Nephron progenitor cell (in vitro differentiated cells): ENCODE data around the gene TMEM106A.
A peak's percentile ranks its signal among the peaks of the same experiment; 100 is the strongest.
"Not testable (repeated sequence)": the region's sequence is repeated elsewhere in the genome, so short reads cannot be mapped to it uniquely, and the experiment has no call there.

ENCODE experiments used
- DNase-seq: peaks from one replicate; pipeline ENCODE4 v3.0.0; 2021
- H3K27ac Mint-ChIP-seq: 2 replicates; pipeline ENCODE4 v1.8.0; 2021; ENCODE audit warnings: mild to moderate bottlenecking, moderate library complexity, mixed read lengths
- H3K27me3 Mint-ChIP-seq: 2 replicates; pipeline ENCODE4 v1.8.0; 2021; ENCODE audit warnings: mild to moderate bottlenecking, low read depth, mixed read lengths; ENCODE audit not compliant: poor library complexity
- H3K36me3 Mint-ChIP-seq: 2 replicates; pipeline ENCODE4 v1.8.0; 2021; ENCODE audit warnings: low read depth, mixed read lengths
- H3K4me1 Mint-ChIP-seq: 2 replicates; pipeline ENCODE4 v1.8.0; 2021; ENCODE audit warnings: mixed read lengths
- H3K4me3 Mint-ChIP-seq: 2 replicates; pipeline ENCODE4 v1.8.0; 2021; ENCODE audit warnings: mild to moderate bottlenecking, moderate library complexity, mixed read lengths
- H3K9me3 Mint-ChIP-seq: 2 replicates; pipeline ENCODE4 v1.8.0; 2021; ENCODE audit warnings: mild to moderate bottlenecking, moderate library complexity, mixed read lengths
- TF ChIP-seq, protein P1 (sequence below): fragments of 200-600 bp; sonication (generic); IDR thresholded peaks from 2 replicates; pipeline ENCODE4 v1.5.0; 2021; ENCODE audit warnings: antibody characterized with exemption

TMEM106A gene

DNA sequence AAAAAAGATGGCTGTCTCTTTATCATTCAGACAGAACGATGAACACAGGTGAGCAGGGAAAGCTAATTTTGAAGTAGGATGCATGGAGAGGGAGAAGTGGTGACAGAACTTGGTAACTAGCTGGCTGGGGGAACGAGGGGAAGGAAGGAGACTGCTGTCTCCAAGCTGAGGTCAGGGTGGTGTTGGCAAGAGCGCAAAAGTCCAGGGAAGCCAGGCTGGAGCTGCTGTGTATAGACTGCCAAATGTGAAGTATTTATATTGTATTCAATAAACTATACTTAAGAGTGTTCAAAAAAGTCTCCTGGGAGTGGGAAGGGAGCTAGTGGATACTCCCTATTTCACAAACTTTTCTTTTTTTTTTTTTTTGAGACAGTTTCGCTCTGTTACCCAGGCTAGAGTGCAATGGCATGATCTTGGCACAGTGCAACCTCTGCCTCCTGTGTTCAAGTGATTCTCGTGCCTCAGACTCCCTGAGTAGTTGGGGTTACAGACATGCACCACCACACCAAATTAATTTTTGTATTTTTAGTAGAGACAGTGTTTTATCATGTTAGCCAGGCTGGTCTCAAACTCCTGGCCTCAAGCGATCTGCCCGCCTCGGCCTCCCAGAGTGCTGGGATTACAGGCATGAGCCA is 8.2 kb downstream of the TMEM106A start:
- H3K36me3 Mint-ChIP-seq = peaks cover 12% of the 10 kb centered on the region
- no peak overlapping the region for H3K4me3 Mint-ChIP-seq
- peaks cover 14% of the 10 kb centered on the region for H3K4me1 Mint-ChIP-seq
- DNase-seq = no peak
- peaks cover 8% of the 10 kb centered on the region for H3K27me3 Mint-ChIP-seq
- H3K27ac Mint-ChIP-seq = no peak overlapping the region
- TF ChIP-seq, protein P1, sequence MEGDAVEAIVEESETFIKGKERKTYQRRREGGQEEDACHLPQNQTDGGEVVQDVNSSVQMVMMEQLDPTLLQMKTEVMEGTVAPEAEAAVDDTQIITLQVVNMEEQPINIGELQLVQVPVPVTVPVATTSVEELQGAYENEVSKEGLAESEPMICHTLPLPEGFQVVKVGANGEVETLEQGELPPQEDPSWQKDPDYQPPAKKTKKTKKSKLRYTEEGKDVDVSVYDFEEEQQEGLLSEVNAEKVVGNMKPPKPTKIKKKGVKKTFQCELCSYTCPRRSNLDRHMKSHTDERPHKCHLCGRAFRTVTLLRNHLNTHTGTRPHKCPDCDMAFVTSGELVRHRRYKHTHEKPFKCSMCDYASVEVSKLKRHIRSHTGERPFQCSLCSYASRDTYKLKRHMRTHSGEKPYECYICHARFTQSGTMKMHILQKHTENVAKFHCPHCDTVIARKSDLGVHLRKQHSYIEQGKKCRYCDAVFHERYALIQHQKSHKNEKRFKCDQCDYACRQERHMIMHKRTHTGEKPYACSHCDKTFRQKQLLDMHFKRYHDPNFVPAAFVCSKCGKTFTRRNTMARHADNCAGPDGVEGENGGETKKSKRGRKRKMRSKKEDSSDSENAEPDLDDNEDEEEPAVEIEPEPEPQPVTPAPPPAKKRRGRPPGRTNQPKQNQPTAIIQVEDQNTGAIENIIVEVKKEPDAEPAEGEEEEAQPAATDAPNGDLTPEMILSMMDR = no peak
- no peaks in the 10 kb centered on the region for H3K9me3 Mint-ChIP-seq

- H3K27ac Mint-ChIP-seq = no peak overlapping the region
- H3K4me3 Mint-ChIP-seq = no peak overlapping the region
- peaks cover 14% of the 10 kb centered on the region for H3K4me1 Mint-ChIP-seq
- no peaks in the 10 kb centered on the region for H3K9me3 Mint-ChIP-seq
- TF ChIP-seq, protein P1 = no peak
- DNase-seq = no peak
- peaks cover 8% of the 10 kb centered on the region for H3K36me3 Mint-ChIP-seq
- H3K27me3 Mint-ChIP-seq = peaks cover 8% of the 10 kb centered on the region
Observed at GRCh38 chr17:43220511-43221125, 8.9 kb downstream of the TMEM106A start.

DNA sequence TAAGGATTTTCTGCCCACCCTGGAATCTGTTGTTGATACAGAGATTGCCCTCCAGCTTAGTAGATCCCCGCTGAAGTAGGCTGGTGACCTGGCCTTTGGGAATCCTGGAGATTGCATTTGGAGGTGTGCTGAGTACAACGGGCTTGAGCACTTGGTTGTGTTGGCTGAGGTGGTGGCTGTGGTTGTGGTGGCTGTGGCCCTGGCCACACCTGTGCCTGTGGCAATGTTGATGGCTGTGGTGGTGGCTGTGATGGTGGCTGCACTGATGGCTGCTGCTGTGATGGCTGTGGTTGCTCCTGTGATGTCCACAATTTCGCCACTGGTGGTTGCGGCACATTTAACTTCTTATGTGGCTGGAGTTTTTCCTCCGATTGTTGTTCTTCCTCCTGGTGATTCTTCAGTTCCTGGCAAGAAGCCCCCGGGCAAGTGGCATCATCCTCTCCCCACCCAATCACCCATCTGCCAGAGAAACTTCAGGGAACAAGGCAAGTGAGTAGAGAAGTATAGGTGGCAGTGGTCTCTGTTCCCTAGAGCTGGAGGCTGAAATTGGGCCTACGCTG is 12.6 kb downstream of the TMEM106A start:
- Mint-ChIP-seq H3K27ac (peak overlapping the region; percentile 68), H3K27me3 (peaks cover 8% of the 10 kb centered on the region), H3K9me3 (no peaks in the 10 kb centered on the region), H3K36me3 (peaks cover 5% of the 10 kb centered on the region), H3K4me1 (peaks cover 14% of the 10 kb centered on the region), H3K4me3 (no peak overlapping the region)
- TF ChIP-seq, protein P1 = no peak
- no peak for DNase-seq

DNA sequence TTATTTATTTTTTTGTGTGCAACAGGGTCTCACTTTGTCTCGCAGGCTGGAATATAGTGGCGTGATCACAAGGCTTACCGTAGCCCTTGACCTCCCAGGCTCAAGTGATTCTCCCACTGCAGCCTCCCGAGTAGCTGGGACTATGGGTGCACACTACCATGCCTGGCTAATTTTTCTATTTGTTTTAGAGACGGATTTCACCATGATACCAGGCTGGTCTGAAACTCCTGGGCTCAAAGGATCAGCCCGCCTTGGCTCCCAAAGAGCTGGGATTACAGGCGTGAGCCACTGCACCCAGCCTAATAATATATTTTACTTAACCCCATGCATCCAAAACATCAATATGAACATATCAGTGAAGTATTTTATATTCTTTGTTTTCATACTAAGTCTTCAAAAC is 14.7 kb downstream of the TMEM106A start:
- H3K27ac Mint-ChIP-seq = no peak overlapping the region
- no peak overlapping the region for H3K4me3 Mint-ChIP-seq
- DNase-seq = no peak
- peaks cover 5% of the 10 kb centered on the region for H3K36me3 Mint-ChIP-seq
- peaks cover 5% of the 10 kb centered on the region for H3K4me1 Mint-ChIP-seq
- TF ChIP-seq, protein P1 = no peak
- peaks cover 8% of the 10 kb centered on the region for H3K27me3 Mint-ChIP-seq
- H3K9me3 Mint-ChIP-seq = no peaks in the 10 kb centered on the region

GRCh38 chr17:43228020-43228782 is 16.5 kb downstream of the TMEM106A start, which contains the start of gene CCDC200:
Gene CCDC200, minus strand, starts transcription at chr17:43228623. Its CDS starts 69 bp downstream, at chr17:43228554.
- not testable (repeated sequence) for H3K27me3 Mint-ChIP-seq, DNase-seq, H3K4me3 Mint-ChIP-seq, H3K9me3 Mint-ChIP-seq, H3K36me3 Mint-ChIP-seq, H3K27ac Mint-ChIP-seq
- peaks cover 14% of the 10 kb centered on the region for H3K4me1 Mint-ChIP-seq

GRCh38 chr17:43231205-43232020 is 19.7 kb downstream of the TMEM106A start:
- not testable (repeated sequence) for H3K4me1 Mint-ChIP-seq, H3K4me3 Mint-ChIP-seq, H3K36me3 Mint-ChIP-seq, H3K27me3 Mint-ChIP-seq, H3K9me3 Mint-ChIP-seq, H3K27ac Mint-ChIP-seq
- DNase-seq = peak; percentile 16

DNA sequence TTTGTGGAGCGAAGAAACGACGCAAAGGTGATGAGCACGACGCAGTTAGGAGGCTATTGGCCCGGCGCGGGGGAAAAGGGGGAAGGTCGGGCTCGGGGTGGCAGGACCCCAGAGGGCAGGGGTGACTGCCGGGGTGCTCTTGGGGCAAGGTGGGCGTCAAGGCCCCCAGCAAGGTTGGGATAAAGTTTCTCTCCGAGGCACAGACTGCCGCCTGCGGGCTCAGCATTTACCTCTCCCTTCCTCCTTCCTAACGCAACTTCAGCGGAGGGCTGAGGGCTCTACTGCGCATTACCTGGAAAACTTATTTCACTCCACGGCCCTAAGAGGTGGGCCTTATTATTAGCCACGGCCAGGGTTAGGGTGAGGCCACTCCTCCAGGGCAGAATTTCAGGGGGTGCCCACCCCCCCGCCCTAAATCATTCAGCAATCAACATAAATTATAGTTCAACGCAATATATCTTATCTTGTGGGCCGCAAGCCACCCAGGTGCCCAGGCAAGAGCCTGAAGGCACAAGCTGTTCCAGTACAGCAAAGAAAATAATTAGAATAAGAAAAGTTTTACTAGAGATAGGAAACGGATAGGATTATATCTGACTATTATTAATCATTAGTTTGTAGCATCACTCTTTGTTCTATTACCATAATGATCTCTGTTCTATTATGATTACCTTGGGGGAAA is 20.5 kb downstream of the TMEM106A start:
- H3K9me3 Mint-ChIP-seq, H3K27ac Mint-ChIP-seq, H3K4me1 Mint-ChIP-seq, H3K36me3 Mint-ChIP-seq, H3K27me3 Mint-ChIP-seq: not testable (repeated sequence)
- peak; percentile 53 for DNase-seq
- peak overlapping the region; percentile 17 for H3K4me3 Mint-ChIP-seq

GRCh38 chr17:43233263-43233662 is 21.6 kb downstream of the TMEM106A start:
- H3K4me3 Mint-ChIP-seq, DNase-seq, H3K27me3 Mint-ChIP-seq, H3K9me3 Mint-ChIP-seq, H3K36me3 Mint-ChIP-seq, H3K4me1 Mint-ChIP-seq, H3K27ac Mint-ChIP-seq: not testable (repeated sequence)

DNA sequence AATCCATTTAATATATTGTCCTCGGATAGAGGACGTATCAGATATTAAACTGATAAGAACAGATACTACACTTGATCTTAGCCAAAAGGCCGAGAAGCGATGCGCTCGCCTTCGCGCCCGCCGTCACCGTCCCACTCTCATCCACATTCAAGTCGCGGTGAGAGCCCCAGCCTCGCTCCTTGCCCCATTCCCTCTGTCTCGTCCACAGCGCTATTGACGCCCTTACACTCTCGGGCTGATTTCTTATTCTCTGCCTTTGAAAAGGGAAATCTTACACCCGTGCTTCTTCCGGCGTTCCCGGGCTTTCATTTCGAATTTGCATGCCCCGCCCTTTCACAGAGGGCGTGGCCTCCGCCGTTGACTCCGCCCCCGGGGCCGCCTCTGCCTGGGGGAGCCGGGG is 22.2 kb downstream of the TMEM106A start, which contains the start of gene RNU2-1:
Gene RNU2-1, minus strand, starts transcription at position 101 of the 400 bp plus-strand sequence.
- not testable (repeated sequence) for H3K9me3 Mint-ChIP-seq, H3K36me3 Mint-ChIP-seq, H3K27ac Mint-ChIP-seq, DNase-seq, H3K4me1 Mint-ChIP-seq, H3K4me3 Mint-ChIP-seq, H3K27me3 Mint-ChIP-seq
